ENCODE data around the gene OPRM1.

GRCh38 chr6:154159126-154159525 lies 120.1 kb downstream of the OPRM1 start:
- TF ChIP-seq CTCF (IDR thresholded peaks at IDR 0.05; ENCODE audit: low read depth, low read length, missing input control) (no peak), NR2F2 (IDR thresholded peaks at IDR 0.05) (no peak), GABPA (IDR thresholded peaks at IDR 0.05 in 1 of 2, conservative IDR thresholded peaks at IDR 0.05 in 1 of 2) (no peak), SP1 (IDR thresholded peaks at IDR 0.05) (no peak)

All from liver (tissue), 3 donors.